H9 (cell line): ENCODE results near the gene CRIP2. TPM values are rescaled to one million over a fixed set of nuclear protein-coding genes. Genes with fewer than 3 reads are reported as not detected.
A peak's percentile ranks its signal among the peaks of the same experiment; 100 is the strongest.

Source experiments
- DNase-seq: peaks from one replicate; pipeline ENCODE4 v3.0.0-alpha.2; 2017
- H2AFZ ChIP-seq: one replicate; pipeline ENCODE4 v1.6.1; 2013; ENCODE audit warnings: mild to moderate bottlenecking, low read length, control low read depth, moderate library complexity
- H2AK5ac ChIP-seq: 2 replicates; pipeline ENCODE4 v1.6.1; 2013; ENCODE audit warnings: low read length, control low read depth, mixed read lengths; ENCODE audit not compliant: insufficient read length
- H2BK120ac ChIP-seq: one replicate; pipeline ENCODE4 v1.6.1; 2013; ENCODE audit warnings: low read depth, mild to moderate bottlenecking, low read length, control low read depth, inconsistent platforms; ENCODE audit not compliant: poor library complexity, severe bottlenecking
- H2BK12ac ChIP-seq: 2 replicates; pipeline ENCODE4 v1.6.1; 2013; ENCODE audit warnings: low read length, control low read depth, mixed read lengths, low read depth; ENCODE audit not compliant: insufficient read length
- H2BK15ac ChIP-seq: 2 replicates; pipeline ENCODE4 v1.6.1; 2013; ENCODE audit warnings: low read depth, low read length, control low read depth
- H2BK20ac ChIP-seq: one replicate; pipeline ENCODE4 v1.6.1; 2013; ENCODE audit warnings: low read depth, mild to moderate bottlenecking, low read length, control low read depth, inconsistent platforms; ENCODE audit not compliant: poor library complexity, severe bottlenecking
- H2BK5ac ChIP-seq: 2 replicates; pipeline ENCODE4 v1.6.1; 2013; ENCODE audit warnings: low read length, control low read depth, mixed read lengths; ENCODE audit not compliant: insufficient read length
- H3K14ac ChIP-seq: 2 replicates; pipeline ENCODE4 v1.6.1; 2013; ENCODE audit warnings: low read length, control low read depth; ENCODE audit not compliant: insufficient read depth
- H3K18ac ChIP-seq: 2 replicates; pipeline ENCODE4 v1.6.1; 2013; ENCODE audit warnings: low read depth, mild to moderate bottlenecking, mixed read lengths, low read length, control low read depth; ENCODE audit not compliant: insufficient read length
- H3K23ac ChIP-seq: 2 replicates; pipeline ENCODE4 v1.6.1; 2013; ENCODE audit warnings: low read length, control low read depth, mixed read lengths, low read depth; ENCODE audit not compliant: insufficient read length
- H3K23me2 ChIP-seq: 2 replicates; pipeline ENCODE4 v1.6.1; 2013; ENCODE audit warnings: low read depth, mild to moderate bottlenecking, mixed read lengths, low read length, control low read depth; ENCODE audit not compliant: insufficient read length, poor library complexity, severe bottlenecking
- H3K27ac ChIP-seq: 2 replicates; pipeline ENCODE4 v1.5.1; 2013; ENCODE audit warnings: low read length, control low read depth, mixed read lengths, low read depth; ENCODE audit not compliant: insufficient read length
- H3K27me3 ChIP-seq: 2 replicates; pipeline ENCODE4 v1.6.1; 2013; ENCODE audit warnings: low read length, control low read depth, inconsistent platforms; ENCODE audit not compliant: insufficient read depth
- H3K4ac ChIP-seq: 2 replicates; pipeline ENCODE4 v1.6.1; 2013; ENCODE audit warnings: low read depth, mild to moderate bottlenecking, control low read depth, inconsistent platforms, low read length, moderate library complexity
- H3K4me1 ChIP-seq: 2 replicates; pipeline ENCODE4 v1.6.1; 2013; ENCODE audit warnings: low read length, control low read depth, inconsistent platforms; ENCODE audit not compliant: insufficient read depth
- H3K4me2 ChIP-seq: 2 replicates; pipeline ENCODE4 v1.6.1; 2013; ENCODE audit warnings: low read length, control low read depth, mixed read lengths; ENCODE audit not compliant: insufficient read length, insufficient read depth
- H3K56ac ChIP-seq: 2 replicates; pipeline ENCODE4 v1.6.1; 2013; ENCODE audit warnings: low read depth, mild to moderate bottlenecking, mixed read lengths, low read length, control low read depth; ENCODE audit not compliant: insufficient read length
- H3K79me1 ChIP-seq: 2 replicates; pipeline ENCODE4 v1.6.1; 2013; ENCODE audit warnings: low read depth, mild to moderate bottlenecking, moderate library complexity, low read length, control low read depth, inconsistent platforms; ENCODE audit not compliant: insufficient read depth, poor library complexity, severe bottlenecking
- H3K79me2 ChIP-seq: 2 replicates; pipeline ENCODE4 v1.6.1; 2013; ENCODE audit warnings: low read length, control low read depth, inconsistent platforms; ENCODE audit not compliant: insufficient read depth
- H3K9ac ChIP-seq: 2 replicates; pipeline ENCODE4 v1.6.1; 2013; ENCODE audit warnings: low read length, control low read depth, mixed read lengths; ENCODE audit not compliant: insufficient read length; ENCODE audit errors: extremely low read depth
- H3K9me3 ChIP-seq: one replicate; pipeline ENCODE4 v1.6.1; 2013; ENCODE audit warnings: low read depth, low read length, inconsistent platforms; ENCODE audit not compliant: control insufficient read depth
- H3T11ph ChIP-seq: one replicate; pipeline ENCODE4 v1.6.1; 2013; ENCODE audit warnings: mild to moderate bottlenecking, low read length, control low read depth, inconsistent platforms
- H4K20me1 ChIP-seq: one replicate; pipeline ENCODE4 v1.6.1; 2013; ENCODE audit not compliant: control insufficient read depth, insufficient read length, insufficient read depth
- H4K5ac ChIP-seq: 2 replicates; pipeline ENCODE4 v1.6.1; 2013; ENCODE audit warnings: low read depth, mild to moderate bottlenecking, mixed read lengths, low read length, control low read depth; ENCODE audit not compliant: insufficient read length
- H4K8ac ChIP-seq: replicated peaks from 2 replicates; pipeline ENCODE4 v1.6.1; 2013; ENCODE audit warnings: low read length, control low read depth, mixed read lengths, low read depth; ENCODE audit not compliant: insufficient read length
- H4K91ac ChIP-seq: 2 replicates; pipeline ENCODE4 v1.6.1; 2013; ENCODE audit warnings: low read depth, mild to moderate bottlenecking, moderate library complexity, mixed read lengths, low read length, control low read depth; ENCODE audit not compliant: insufficient read length
- H3K27ac Mint-ChIP-seq, 3 experiments: 2 replicates in 2 of 3; 3 replicates in 1 of 3; pipeline ENCODE4 v1.8.0; 2020 to 2021; ENCODE audit warnings: mixed read lengths in 3 of 3, mild to moderate bottlenecking in 1 of 3, moderate library complexity in 1 of 3
- H3K27me3 Mint-ChIP-seq: 2 replicates; pipeline ENCODE4 v1.8.0; 2021; ENCODE audit warnings: low read depth, mild to moderate bottlenecking, moderate library complexity, mixed read lengths
- H3K36me3 Mint-ChIP-seq, 3 experiments: 2 replicates in 2 of 3; 3 replicates in 1 of 3; pipeline ENCODE4 v1.8.0; 2020 to 2021; ENCODE audit warnings: low read depth in 3 of 3, mixed read lengths in 3 of 3; ENCODE audit not compliant: insufficient read depth in 1 of 3
- H3K4me1 Mint-ChIP-seq, 2 experiments: 2 replicates each; pipeline ENCODE4 v1.8.0; 2020; ENCODE audit warnings: mixed read lengths in 2 of 2
- H3K4me3 Mint-ChIP-seq, 2 experiments: 2 replicates in 1 of 2; 3 replicates in 1 of 2; pipeline ENCODE4 v1.8.0; 2020 to 2021; ENCODE audit warnings: mild to moderate bottlenecking in 2 of 2, mixed read lengths in 2 of 2, moderate library complexity in 1 of 2
- H3K9me3 Mint-ChIP-seq, 2 experiments: 2 replicates in 1 of 2; 3 replicates in 1 of 2; pipeline ENCODE4 v1.8.0; 2020; ENCODE audit warnings: mild to moderate bottlenecking in 2 of 2, mixed read lengths in 2 of 2, moderate library complexity in 1 of 2
- WGBS: extraction: QIAGEN DNeasy Blood & Tissue Kit; methylation state at CpG from one replicate; pipeline ENCODE4 v1.1.7; 2013; ENCODE audit warnings: missing lambda C conversion rate, low lambda C conversion rate, mixed read lengths; ENCODE audit not compliant: insufficient read length; ENCODE audit errors: extremely low coverage; 5-methylcytosine and 5-hydroxymethylcytosine counted together
- total RNA-seq: library from RNA; stranded (reverse); gene quantifications from 2 replicates; pipeline ENCODE4 v1.2.1, GENCODE V29; 2021
- TF ChIP-seq, protein P1 (sequence below): fragments of 200-600 bp; sonication (generic); conservative IDR thresholded peaks from 3 replicates; pipeline ENCODE4 v1.8.0; 2021; ENCODE audit warnings: antibody characterized with exemption, mild to moderate bottlenecking

Gene CRIP2
- total RNA-seq, 1 experiment from 2014 or later: 5.7 TPM

DNA sequence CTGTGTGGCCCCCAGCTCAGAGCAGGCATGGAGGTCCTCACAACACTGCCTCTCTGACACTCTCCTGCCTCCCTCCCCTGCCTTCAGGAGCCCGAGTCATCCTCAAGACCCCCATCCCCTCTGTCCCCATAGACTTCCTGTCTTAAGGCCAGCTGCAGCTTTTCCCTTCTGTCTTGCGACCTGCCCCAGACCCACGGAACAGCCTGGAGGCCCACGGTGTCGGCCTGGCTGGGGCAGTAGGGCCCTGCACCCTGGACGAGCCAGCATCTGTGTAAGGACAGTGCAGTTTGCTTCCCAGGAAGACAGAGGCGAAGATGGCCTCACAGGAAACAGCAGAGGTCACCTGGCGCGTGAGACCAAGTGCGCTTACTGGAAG lies 26.1 kb downstream of the CRIP2 start:
- Histone ChIP-seq H3K4me2 (no peak overlapping the region), H3K14ac (no peak overlapping the region; the same call in 1 of the 2 replicates), H3K23ac (no peak overlapping the region), H2BK15ac (no peak overlapping the region), H3K27ac (no peak overlapping the region), H3T11ph (no peak overlapping the region), H2AFZ (no peak overlapping the region), H3K79me2 (no peaks in the 10 kb centered on the region), H3K27me3 (no peaks in the 10 kb centered on the region), H3K9me3 (no peaks in the 10 kb centered on the region), H3K4me1 (no peaks in the 10 kb centered on the region), H3K79me1 (no peaks in the 10 kb centered on the region), H2BK20ac (no peak overlapping the region), H4K20me1 (no peaks in the 10 kb centered on the region), H4K8ac (no peak overlapping the region), H3K56ac (no peak overlapping the region), H2BK120ac (no peak overlapping the region), H2AK5ac (no peak overlapping the region), H3K23me2 (peaks cover 2% of the 10 kb centered on the region), H3K9ac (no peak overlapping the region), H2BK5ac (no peak overlapping the region), H4K5ac (no peak overlapping the region), H3K18ac (no peak overlapping the region), H3K4ac (no peak overlapping the region), H4K91ac (no peak overlapping the region), H2BK12ac (no peak overlapping the region)
- H3K4me1 Mint-ChIP-seq: peaks cover 0 to 4% of the 10 kb centered on the region in 2 experiments; a peak in 2 of 4 replicates
- H3K9me3 Mint-ChIP-seq: peaks cover 0 to 4% of the 10 kb centered on the region in 2 experiments; a peak in 1 of 5 replicates
- no peak for DNase-seq
- H3K27me3 Mint-ChIP-seq: peaks cover 2% of the 10 kb centered on the region; the same call in 1 of the 2 replicates
- H3K4me3 Mint-ChIP-seq: no peak overlapping the region
- peak overlapping the region in 2 of 3 experiments; percentile 50 to 75; a peak in 1 of 7 replicates for H3K27ac Mint-ChIP-seq
- TF ChIP-seq, protein P1, sequence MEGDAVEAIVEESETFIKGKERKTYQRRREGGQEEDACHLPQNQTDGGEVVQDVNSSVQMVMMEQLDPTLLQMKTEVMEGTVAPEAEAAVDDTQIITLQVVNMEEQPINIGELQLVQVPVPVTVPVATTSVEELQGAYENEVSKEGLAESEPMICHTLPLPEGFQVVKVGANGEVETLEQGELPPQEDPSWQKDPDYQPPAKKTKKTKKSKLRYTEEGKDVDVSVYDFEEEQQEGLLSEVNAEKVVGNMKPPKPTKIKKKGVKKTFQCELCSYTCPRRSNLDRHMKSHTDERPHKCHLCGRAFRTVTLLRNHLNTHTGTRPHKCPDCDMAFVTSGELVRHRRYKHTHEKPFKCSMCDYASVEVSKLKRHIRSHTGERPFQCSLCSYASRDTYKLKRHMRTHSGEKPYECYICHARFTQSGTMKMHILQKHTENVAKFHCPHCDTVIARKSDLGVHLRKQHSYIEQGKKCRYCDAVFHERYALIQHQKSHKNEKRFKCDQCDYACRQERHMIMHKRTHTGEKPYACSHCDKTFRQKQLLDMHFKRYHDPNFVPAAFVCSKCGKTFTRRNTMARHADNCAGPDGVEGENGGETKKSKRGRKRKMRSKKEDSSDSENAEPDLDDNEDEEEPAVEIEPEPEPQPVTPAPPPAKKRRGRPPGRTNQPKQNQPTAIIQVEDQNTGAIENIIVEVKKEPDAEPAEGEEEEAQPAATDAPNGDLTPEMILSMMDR: no peak
- no peaks in the 10 kb centered on the region; a peak in 1 of 7 replicates for H3K36me3 Mint-ChIP-seq
- no CpG with 5 or more reads among the region's 10 CpGs for WGBS
